Body of pancreas (tissue), 4 donors: ENCODE results near the gene SOX10. TPM values are rescaled to one million over a fixed set of nuclear protein-coding genes. Genes with fewer than 3 reads are reported as not detected.

ENCODE experiments used
- ATAC-seq: fragments of 150-250 bp; one replicate; pipeline ENCODE4 v1.9.1; 2016
- DNase-seq, 4 donors: peaks; one replicate each; pipeline ENCODE4 v3.0.0-alpha.2; 2019
- H3K27ac ChIP-seq, 4 donors: fragments of 200-600 bp; sonication (generic); 1 replicate in 3 of 4; 2 replicates in 1 of 4; pipeline versions ENCODE4 v1.5.1 to v1.6.1; 2016 to 2019; ENCODE audit warnings: mild to moderate bottlenecking in 1 of 4, mixed read lengths in 1 of 4, moderate library complexity in 1 of 4
- H3K27me3 ChIP-seq, 2 donors: fragments of 200-600 bp; sonication (generic); one replicate each; pipeline ENCODE4 v1.6.0; 2016; ENCODE audit warnings: mild to moderate bottlenecking in 1 of 2
- H3K36me3 ChIP-seq, 2 donors: fragments of 200-600 bp; sonication (generic); replicated peaks in 1 of 2; 2 replicates each; pipeline ENCODE4 v1.5.1; 2016; ENCODE audit warnings: low read depth in 2 of 2; ENCODE audit not compliant: insufficient read depth in 1 of 2
- H3K4me1 ChIP-seq: fragments of 200-600 bp; sonication (generic); one replicate; pipeline ENCODE4 v1.6.0; 2016
- H3K4me3 ChIP-seq, 2 donors: fragments of 200-600 bp; sonication (generic); 1 replicate in 1 of 2; 2 replicates in 1 of 2; pipeline ENCODE4 v1.5.1; 2016 to 2019
- H3K9me3 ChIP-seq, 3 donors: fragments of 200-600 bp; sonication (generic); 1 replicate in 2 of 3; 2 replicates in 1 of 3; pipeline ENCODE4 v1.5.1; 2016
- POLR2A ChIP-seq, 3 donors: fragments of 450-650 bp; IDR thresholded peaks; one replicate each; pipeline ENCODE4 v1.6.1; 2016; ENCODE audit warnings: antibody characterized with exemption in 3 of 3, mild to moderate bottlenecking in 2 of 3
- WGBS, 2 donors: methylation state at CpG; one replicate each; pipeline ENCODE4 v1.1.5; 2017; 5-methylcytosine and 5-hydroxymethylcytosine counted together
- intact Hi-C: fragments of 100-400 bp; cut with DNase I; formaldehyde crosslinking; loops from one replicate; pipeline ENCODE4 v1.15.1; 2023
- total RNA-seq, 2 donors: library from RNA; depleted of rRNA; stranded (reverse); fragments of >200 nt; gene quantifications; one replicate each; pipeline ENCODE4 v1.1.0, GENCODE V29; 2016
- TF ChIP-seq, protein P1 (sequence below), 7 experiments: fragments of 450-650 bp in 4 of 7; fragments of 200-600 bp in 3 of 7; sonication (generic) in 3 of 7; IDR thresholded peaks; one replicate each; pipeline ENCODE4 v1.5.1; 2016 to 2019; ENCODE audit warnings: antibody characterized with exemption in 7 of 7

SOX10 gene
- total RNA-seq = under 1 TPM in 1 of 2 donors, not detected in 1; 0.66 TPM

DNA sequence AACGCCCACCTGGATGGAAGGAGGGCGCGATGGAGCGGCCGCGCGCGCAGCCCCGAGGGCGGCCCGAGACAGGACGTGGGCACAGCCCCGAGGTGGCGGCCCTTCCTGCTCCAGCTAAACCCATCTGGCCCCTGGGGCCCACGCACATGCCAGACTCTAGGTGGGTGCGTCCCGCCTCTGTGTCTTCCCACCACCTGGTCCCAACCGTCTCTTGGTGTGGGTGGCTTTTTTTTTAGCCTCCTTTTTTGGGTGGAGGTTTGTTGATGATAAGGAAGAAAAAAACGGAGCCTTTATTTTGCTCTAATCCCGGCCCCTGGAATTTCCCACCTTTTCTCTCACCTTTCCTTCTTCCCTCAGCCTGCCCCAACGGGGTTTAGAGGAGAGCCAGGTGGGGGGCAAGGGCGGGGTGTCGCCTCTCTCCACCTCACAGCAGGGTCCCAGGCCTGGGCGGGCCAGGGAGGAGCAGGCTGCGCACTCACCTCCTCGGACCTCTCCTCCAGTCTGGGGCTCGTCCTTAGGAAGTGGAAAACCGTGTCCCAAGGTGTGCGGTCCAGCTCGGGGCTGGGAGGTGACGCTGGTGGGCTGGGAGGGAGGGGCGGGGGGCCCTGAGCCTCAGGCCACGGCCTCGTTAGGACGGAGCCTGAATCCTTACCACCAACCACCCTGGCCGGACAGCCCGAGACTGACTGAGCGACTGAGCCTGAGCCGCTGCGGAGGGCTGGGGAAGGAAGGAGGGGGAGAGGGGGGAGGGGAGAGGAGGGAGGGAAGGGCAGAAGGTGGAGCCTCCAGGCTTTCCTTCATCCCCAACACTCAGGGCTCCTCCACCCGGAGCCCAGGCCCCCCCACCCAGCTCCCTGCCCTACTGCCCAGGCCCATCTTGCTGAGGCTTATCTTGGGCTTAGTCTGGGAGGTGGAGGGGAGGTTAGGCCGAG is at the start of gene SOX10:
Gene SOX10, minus strand, starts transcription at position 696 of the 932 bp plus-strand sequence. CDS start 771 bp downstream, outside the sequence.
- TF ChIP-seq, protein P1, sequence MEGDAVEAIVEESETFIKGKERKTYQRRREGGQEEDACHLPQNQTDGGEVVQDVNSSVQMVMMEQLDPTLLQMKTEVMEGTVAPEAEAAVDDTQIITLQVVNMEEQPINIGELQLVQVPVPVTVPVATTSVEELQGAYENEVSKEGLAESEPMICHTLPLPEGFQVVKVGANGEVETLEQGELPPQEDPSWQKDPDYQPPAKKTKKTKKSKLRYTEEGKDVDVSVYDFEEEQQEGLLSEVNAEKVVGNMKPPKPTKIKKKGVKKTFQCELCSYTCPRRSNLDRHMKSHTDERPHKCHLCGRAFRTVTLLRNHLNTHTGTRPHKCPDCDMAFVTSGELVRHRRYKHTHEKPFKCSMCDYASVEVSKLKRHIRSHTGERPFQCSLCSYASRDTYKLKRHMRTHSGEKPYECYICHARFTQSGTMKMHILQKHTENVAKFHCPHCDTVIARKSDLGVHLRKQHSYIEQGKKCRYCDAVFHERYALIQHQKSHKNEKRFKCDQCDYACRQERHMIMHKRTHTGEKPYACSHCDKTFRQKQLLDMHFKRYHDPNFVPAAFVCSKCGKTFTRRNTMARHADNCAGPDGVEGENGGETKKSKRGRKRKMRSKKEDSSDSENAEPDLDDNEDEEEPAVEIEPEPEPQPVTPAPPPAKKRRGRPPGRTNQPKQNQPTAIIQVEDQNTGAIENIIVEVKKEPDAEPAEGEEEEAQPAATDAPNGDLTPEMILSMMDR (IDR thresholded peaks at IDR 0.05) = no peak
- no peak for TF ChIP-seq POLR2A (IDR thresholded peaks at IDR 0.05)
- ATAC-seq = no peak
- Histone ChIP-seq H3K9me3 (no peaks in the 10 kb centered on the region), H3K27me3 (no peaks in the 10 kb centered on the region), H3K36me3 (no peaks in the 10 kb centered on the region), H3K27ac (peak within 1 kb of the TSS in 1 of 4 donors; percentile 56), H3K4me1 (peaks cover 13% of the 10 kb centered on the region), H3K4me3 (no peak within 1 kb of the TSS)
- WGBS, 2 donors = 83 to 89% methylated on average over 27 to 34 of the region's 42 CpGs
- DNase-seq = no peak
- intact Hi-C loops = no loop called here

DNA sequence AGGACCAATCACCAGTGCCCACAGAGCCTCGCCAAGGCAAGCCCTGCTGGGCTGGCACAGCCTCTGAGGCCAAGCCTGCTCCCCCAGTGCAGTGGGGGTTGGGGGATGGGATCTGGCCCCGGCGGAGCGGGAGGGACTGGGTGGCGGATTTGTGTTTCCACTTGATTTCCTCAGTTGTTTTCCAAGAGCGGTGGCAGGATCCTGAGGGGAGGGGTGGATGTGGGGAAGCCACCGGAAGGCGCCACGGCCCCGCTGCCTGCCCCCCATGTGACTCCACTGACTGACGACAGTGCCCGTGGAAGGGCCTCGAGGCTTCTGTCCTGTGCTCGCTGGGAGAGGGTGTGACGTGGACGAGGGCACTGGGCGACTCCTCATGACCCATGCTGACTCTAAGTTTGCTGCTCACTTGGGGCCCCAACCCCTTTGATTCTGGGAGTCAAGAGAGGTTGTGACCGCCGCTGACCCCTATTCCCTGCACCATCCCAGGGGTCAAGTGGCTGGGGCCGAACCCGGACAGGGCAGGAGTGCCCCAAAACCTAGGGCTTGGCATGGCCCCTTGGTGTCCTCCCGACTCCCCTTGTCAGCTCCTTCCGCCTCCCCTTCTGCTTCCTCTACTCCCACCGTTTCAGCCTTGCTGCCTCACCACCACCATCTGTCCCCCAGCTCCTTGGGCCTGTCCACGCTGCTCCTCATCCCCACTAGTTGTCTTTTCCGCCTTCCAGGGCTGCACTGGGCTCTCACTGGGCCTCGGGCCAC is 49.3 kb upstream of the SOX10 start:
- 79% methylated on average over 24 to 25 of the region's 27 CpGs for WGBS, 2 donors
- Histone ChIP-seq H3K27ac (peak overlapping the region in 3 of 4 donors; percentile 10 to 59 (median 50)), H3K4me1 (peaks cover 18% of the 10 kb centered on the region), H3K9me3 (no peaks in the 10 kb centered on the region), H3K36me3 (no peaks in the 10 kb centered on the region), H3K4me3 (no peak overlapping the region), H3K27me3 (no peaks in the 10 kb centered on the region)
- ATAC-seq (no peak), DNase-seq (no peak)
- intact Hi-C loops = no loop called here
- TF ChIP-seq POLR2A (IDR thresholded peaks at IDR 0.05) = no peak
- TF ChIP-seq, protein P1 (IDR thresholded peaks at IDR 0.05) = no peak

DNA sequence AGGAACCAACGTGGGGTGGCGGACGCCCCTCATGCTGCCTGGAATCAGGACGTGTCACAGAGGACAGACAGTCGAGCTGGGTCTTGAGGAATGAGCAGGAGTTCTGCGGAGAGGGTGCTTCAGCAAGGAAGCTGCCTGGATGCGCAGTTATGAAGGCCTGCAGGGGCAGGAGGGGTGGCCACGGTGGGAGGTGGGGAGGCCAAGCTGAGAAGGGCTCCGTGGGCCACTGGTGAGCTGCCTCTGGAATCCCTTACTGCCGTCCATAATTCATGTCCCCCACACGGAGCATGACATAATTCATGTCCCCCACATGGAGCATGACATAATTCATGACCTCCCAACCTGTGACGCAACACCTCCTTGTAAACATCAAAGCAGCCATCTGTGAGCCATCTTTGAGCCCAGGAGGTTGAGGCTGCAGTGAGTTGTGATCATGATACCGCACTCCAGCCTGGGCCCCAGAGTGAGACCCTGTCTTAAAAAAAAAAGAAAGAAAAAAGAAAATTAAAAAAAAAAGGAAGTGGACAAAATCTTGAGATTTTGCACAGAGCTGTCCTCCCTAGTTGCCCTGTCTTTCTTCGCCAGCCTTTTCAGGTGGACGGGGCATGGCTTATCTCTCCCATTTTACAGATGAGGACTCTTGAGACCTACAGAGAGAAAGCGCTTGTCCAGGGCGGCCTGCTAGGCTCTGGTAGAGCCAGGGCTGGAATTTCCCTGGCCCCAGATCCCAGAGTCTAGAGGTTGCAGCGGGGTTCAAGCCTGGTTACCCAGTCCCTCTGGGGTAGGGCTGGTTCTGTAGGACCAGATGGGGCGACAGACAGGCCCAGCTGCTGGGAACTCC is 48.5 kb upstream of the SOX10 start:
- no peaks in the 10 kb centered on the region for H3K27me3 ChIP-seq
- DNase-seq (peak in 2 of 4 donors; percentile 24 to 39), ATAC-seq (no peak)
- 77 to 87% methylated on average over 16 to 19 of the region's 19 CpGs for WGBS, 2 donors
- H3K27ac ChIP-seq = peak overlapping the region in 1 of 4 donors; percentile 59
- no peaks in the 10 kb centered on the region for H3K36me3 ChIP-seq
- intact Hi-C loops = no loop called here
- H3K4me1 ChIP-seq = peaks cover 18% of the 10 kb centered on the region
- no peaks in the 10 kb centered on the region for H3K9me3 ChIP-seq
- H3K4me3 ChIP-seq = no peak overlapping the region
- TF ChIP-seq, protein P1 (IDR thresholded peaks at IDR 0.05) = no peak
- no peak for TF ChIP-seq POLR2A (IDR thresholded peaks at IDR 0.05)

DNA sequence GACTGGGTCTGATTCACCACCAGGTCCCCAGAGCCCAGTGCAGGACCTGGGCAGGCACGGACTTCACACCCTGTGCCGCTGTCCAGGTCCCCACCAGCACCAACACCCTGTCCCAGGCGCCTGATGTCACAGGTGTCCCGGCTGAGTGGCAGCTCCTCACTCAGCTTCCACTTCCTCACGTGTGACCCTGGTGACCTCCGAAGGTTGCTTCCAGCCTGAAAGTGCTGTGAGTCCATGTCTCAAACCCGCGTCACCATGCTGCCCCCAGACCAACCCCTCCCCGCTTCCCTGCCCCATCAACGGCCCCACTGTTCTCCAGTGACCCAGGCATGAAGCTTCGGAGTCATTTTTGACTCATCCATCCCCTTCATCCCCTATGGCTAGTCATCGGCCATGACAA is 47.1 kb upstream of the SOX10 start:
- WGBS, 2 donors = 72 to 86% methylated on average over 6 to 12 of the region's 12 CpGs
- no peaks in the 10 kb centered on the region for H3K9me3 ChIP-seq

More for the DNA sequence above, 47.1 kb upstream of the SOX10 start:
- no peaks in the 10 kb centered on the region for H3K27me3 ChIP-seq
- intact Hi-C loops = no loop called here
- peaks cover 18% of the 10 kb centered on the region for H3K4me1 ChIP-seq
- no peak overlapping the region for H3K27ac ChIP-seq
- ATAC-seq (no peak), DNase-seq (no peak)
- TF ChIP-seq, protein P1 (IDR thresholded peaks at IDR 0.05) = no peak
- no peak for TF ChIP-seq POLR2A (IDR thresholded peaks at IDR 0.05)
- H3K36me3 ChIP-seq = no peaks in the 10 kb centered on the region
- no peak overlapping the region for H3K4me3 ChIP-seq
